OCI-LY1 (cell line): ENCODE data around the gene MAPK8.

ENCODE experiments used
- EZH2 ChIP-seq: fragments of 200-600 bp; sonication (generic), shearing (Covaris generic); IDR thresholded peaks from 2 replicates; pipeline ENCODE4 v1.8.0; 2017; ENCODE audit warnings: borderline replicate concordance, mixed run types, mild to moderate bottlenecking, antibody characterized with exemption, low read length, moderate library complexity, mixed read lengths
- TF ChIP-seq, protein P1 (sequence below): fragments of 200-600 bp; sonication (generic), shearing (Covaris generic); IDR thresholded peaks from 2 replicates; pipeline ENCODE4 v1.5.1; 2017; ENCODE audit warnings: mild to moderate bottlenecking, antibody characterized with exemption, low read length, moderate library complexity, mixed read lengths

DNA sequence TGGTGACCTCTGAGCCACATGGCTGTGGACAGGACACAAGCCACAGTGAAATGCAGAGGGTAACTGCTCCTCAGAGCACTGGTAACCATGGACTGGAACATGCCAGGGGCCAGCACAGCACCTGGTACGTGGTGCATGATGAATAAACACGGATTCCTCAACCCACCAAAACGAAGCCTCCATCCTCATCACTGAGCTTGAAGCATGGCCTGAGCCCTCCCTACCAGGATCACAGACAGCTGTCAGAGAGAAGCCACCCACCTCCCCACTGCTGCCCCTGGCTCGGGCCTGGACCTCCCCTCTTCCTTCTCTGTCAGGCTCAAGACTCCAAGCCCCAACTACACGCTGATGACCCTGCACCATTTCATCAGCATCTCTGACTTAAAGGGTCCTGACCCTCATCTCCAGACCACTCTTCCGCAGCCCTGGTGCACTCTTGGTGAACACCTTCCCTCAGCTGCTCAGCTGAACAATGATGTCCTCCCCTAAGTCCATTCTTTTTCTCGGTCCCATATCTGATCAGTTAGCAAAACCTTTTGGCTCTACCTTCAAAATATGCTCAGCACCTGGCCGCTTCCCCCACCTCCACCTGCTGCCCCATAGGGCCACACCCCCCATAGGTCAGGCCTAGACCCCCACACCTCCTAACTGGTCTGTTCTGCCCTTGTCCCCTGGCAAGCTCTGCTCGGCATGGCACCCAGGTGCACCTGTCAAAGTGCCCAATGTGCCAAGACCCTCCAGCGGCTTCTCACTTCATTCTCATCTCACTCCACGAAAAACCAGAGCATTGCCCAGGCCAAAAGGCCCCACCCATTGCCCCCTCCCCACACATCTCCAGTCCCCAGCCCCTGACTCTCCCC lies 141.1 kb downstream of the MAPK8 start:
- TF ChIP-seq, protein P1, sequence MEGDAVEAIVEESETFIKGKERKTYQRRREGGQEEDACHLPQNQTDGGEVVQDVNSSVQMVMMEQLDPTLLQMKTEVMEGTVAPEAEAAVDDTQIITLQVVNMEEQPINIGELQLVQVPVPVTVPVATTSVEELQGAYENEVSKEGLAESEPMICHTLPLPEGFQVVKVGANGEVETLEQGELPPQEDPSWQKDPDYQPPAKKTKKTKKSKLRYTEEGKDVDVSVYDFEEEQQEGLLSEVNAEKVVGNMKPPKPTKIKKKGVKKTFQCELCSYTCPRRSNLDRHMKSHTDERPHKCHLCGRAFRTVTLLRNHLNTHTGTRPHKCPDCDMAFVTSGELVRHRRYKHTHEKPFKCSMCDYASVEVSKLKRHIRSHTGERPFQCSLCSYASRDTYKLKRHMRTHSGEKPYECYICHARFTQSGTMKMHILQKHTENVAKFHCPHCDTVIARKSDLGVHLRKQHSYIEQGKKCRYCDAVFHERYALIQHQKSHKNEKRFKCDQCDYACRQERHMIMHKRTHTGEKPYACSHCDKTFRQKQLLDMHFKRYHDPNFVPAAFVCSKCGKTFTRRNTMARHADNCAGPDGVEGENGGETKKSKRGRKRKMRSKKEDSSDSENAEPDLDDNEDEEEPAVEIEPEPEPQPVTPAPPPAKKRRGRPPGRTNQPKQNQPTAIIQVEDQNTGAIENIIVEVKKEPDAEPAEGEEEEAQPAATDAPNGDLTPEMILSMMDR, result no peak
- TF ChIP-seq EZH2, result no peak
